Tibial artery (tissue), 4 donors: ENCODE results near the gene MAPK4.

ENCODE experiments used
- DNase-seq, 2 donors: peaks; one replicate each; pipeline ENCODE4 v3.0.0-alpha.2; 2019
- H3K27ac ChIP-seq, 2 donors: fragments of 200-600 bp; sonication (generic) in 1 of 2; 1 replicate in 1 of 2; 2 replicates in 1 of 2; pipeline ENCODE4 v1.5.1; 2018 to 2019; ENCODE audit warnings: mild to moderate bottlenecking in 1 of 2
- H3K27me3 ChIP-seq, 2 donors: fragments of 200-600 bp; sonication (generic) in 1 of 2; one replicate each; pipeline versions ENCODE4 v1.5.1 to v1.6.0; 2016 to 2019
- H3K36me3 ChIP-seq, 3 donors: fragments of 200-600 bp; sonication (generic) in 2 of 3; one replicate each; pipeline ENCODE4 v1.5.1; 2016 to 2019; ENCODE audit warnings: mild to moderate bottlenecking in 2 of 3
- H3K4me1 ChIP-seq, 4 donors: fragments of 200-600 bp; sonication (generic) in 2 of 4; 1 replicate in 3 of 4; 2 replicates in 1 of 4; pipeline ENCODE4 v1.5.1; 2016 to 2019
- H3K4me3 ChIP-seq, 2 donors: fragments of 200-600 bp; sonication (generic) in 1 of 2; 1 replicate in 1 of 2; 2 replicates in 1 of 2; pipeline ENCODE4 v1.5.1; 2018 to 2019; ENCODE audit warnings: mild to moderate bottlenecking in 2 of 2
- H3K9me3 ChIP-seq, 3 donors: fragments of 200-600 bp; sonication (generic) in 1 of 3; one replicate each; pipeline ENCODE4 v1.5.1; 2016 to 2019
- CTCF ChIP-seq, 2 experiments: fragments of 200-600 bp in 1 of 2; fragments of 450-650 bp in 1 of 2; IDR thresholded peaks; one replicate each; pipeline ENCODE4 v1.5.1; 2017 to 2019; ENCODE audit warnings: antibody characterized with exemption in 2 of 2, mild to moderate bottlenecking in 1 of 2, moderate library complexity in 1 of 2
- intact Hi-C: fragments of 100-400 bp; cut with DNase I; formaldehyde crosslinking; loops from one replicate; pipeline ENCODE4 v1.15.0; 2023; ENCODE audit warnings: low total_unique reads

Gene MAPK4

GRCh38 chr18:50654658-50655550 is 95.0 kb downstream of the MAPK4 start:
- no peak for TF ChIP-seq CTCF (IDR thresholded peaks at IDR 0.05)
- Histone ChIP-seq H3K9me3 (no peaks in the 10 kb centered on the region), H3K27ac (peak overlapping the region; percentile 83 to 85), H3K36me3 (no peaks in the 10 kb centered on the region), H3K27me3 (no peaks in the 10 kb centered on the region), H3K4me3 (peak overlapping the region; percentile 28 to 29), H3K4me1 (peaks cover 0 to 98% (median 65%) of the 10 kb centered on the region in 4 donors)
- peak in 1 of 2 donors; percentile 75 for DNase-seq
- intact Hi-C loops: loop anchor here (10.0 kb wide), 1 partner anchor 50 kb away; no protein-coding TSS in a partner anchor

GRCh38 chr18:50656396-50656795 is 96.5 kb downstream of the MAPK4 start:
- Histone ChIP-seq H3K27me3 (no peaks in the 10 kb centered on the region), H3K36me3 (no peaks in the 10 kb centered on the region), H3K9me3 (no peaks in the 10 kb centered on the region), H3K4me1 (peaks cover 0 to 84% (median 51%) of the 10 kb centered on the region in 4 donors), H3K27ac (peak overlapping the region in 1 of 2 donors; percentile 85), H3K4me3 (no peak overlapping the region)
- no peak for TF ChIP-seq CTCF (IDR thresholded peaks at IDR 0.05)
- no peak for DNase-seq
- intact Hi-C loops: loop anchor here (10.0 kb wide), 1 partner anchor 52 kb away; no protein-coding TSS in a partner anchor

- H3K4me3 ChIP-seq: no peak overlapping the region
- H3K27me3 ChIP-seq: no peaks in the 10 kb centered on the region
- intact Hi-C loops: loop anchor here (10.0 kb wide), 1 partner anchor 52 kb away; no protein-coding TSS in a partner anchor
- peaks cover 0 to 79% (median 46%) of the 10 kb centered on the region in 4 donors for H3K4me1 ChIP-seq
- H3K27ac ChIP-seq: peak overlapping the region; percentile 8 to 85
- DNase-seq: no peak
- H3K36me3 ChIP-seq: no peaks in the 10 kb centered on the region
- no peak for TF ChIP-seq CTCF (IDR thresholded peaks at IDR 0.05)
- H3K9me3 ChIP-seq: peaks cover 0 to 1% (median 0%) of the 10 kb centered on the region in 3 donors
Measured at GRCh38 chr18:50656841-50657470, 97.1 kb downstream of the MAPK4 start.

- intact Hi-C loops: loop anchor here (10.0 kb wide), 1 partner anchor 54 kb away; no protein-coding TSS in a partner anchor
- H3K27ac ChIP-seq: peak overlapping the region; percentile 23 to 53
- peaks cover 0 to 5% (median 0%) of the 10 kb centered on the region in 3 donors for H3K9me3 ChIP-seq
- H3K36me3 ChIP-seq: no peaks in the 10 kb centered on the region
- no peaks in the 10 kb centered on the region for H3K27me3 ChIP-seq
- no peak overlapping the region for H3K4me3 ChIP-seq
- H3K4me1 ChIP-seq: peaks cover 0 to 62% (median 37%) of the 10 kb centered on the region in 4 donors
- no peak for TF ChIP-seq CTCF (IDR thresholded peaks at IDR 0.05)
- no peak for DNase-seq
Measured at GRCh38 chr18:50658601-50659000, 98.7 kb downstream of the MAPK4 start.

- Histone ChIP-seq H3K4me1 (peaks cover 0 to 55% (median 30%) of the 10 kb centered on the region in 4 donors), H3K27me3 (no peaks in the 10 kb centered on the region), H3K27ac (peak overlapping the region; percentile 53 to 58), H3K36me3 (peaks cover 0 to 4% (median 0%) of the 10 kb centered on the region in 3 donors), H3K9me3 (peaks cover 0 to 5% (median 0%) of the 10 kb centered on the region in 3 donors), H3K4me3 (no peak overlapping the region)
- DNase-seq: peak in 1 of 2 donors; percentile 79
- intact Hi-C loops: loop anchor here (10.0 kb wide), 2 partner anchors 55 to 105 kb away; no protein-coding TSS in a partner anchor
- peak; percentile 38 to 39 for TF ChIP-seq CTCF (IDR thresholded peaks at IDR 0.05)
Measured at GRCh38 chr18:50659091-50660003, 99.5 kb downstream of the MAPK4 start.
